ENCODE measurements around the gene ASL. TPM values are rescaled to one million over a fixed set of nuclear protein-coding genes. Genes with fewer than 3 reads are reported as not detected.
"Not testable (repeated sequence)": the region's sequence is repeated elsewhere in the genome, so short reads cannot be mapped to it uniquely, and the experiment has no call there.

ASL gene
- total RNA-seq, 1 donor from 2014 or later = 39.7 TPM

GRCh38 chr7:66125052-66125694, 49.6 kb downstream of the ASL start:
- DNase-seq (ENCODE audit: low read depth) = no peak
- TF ChIP-seq, protein P1, sequence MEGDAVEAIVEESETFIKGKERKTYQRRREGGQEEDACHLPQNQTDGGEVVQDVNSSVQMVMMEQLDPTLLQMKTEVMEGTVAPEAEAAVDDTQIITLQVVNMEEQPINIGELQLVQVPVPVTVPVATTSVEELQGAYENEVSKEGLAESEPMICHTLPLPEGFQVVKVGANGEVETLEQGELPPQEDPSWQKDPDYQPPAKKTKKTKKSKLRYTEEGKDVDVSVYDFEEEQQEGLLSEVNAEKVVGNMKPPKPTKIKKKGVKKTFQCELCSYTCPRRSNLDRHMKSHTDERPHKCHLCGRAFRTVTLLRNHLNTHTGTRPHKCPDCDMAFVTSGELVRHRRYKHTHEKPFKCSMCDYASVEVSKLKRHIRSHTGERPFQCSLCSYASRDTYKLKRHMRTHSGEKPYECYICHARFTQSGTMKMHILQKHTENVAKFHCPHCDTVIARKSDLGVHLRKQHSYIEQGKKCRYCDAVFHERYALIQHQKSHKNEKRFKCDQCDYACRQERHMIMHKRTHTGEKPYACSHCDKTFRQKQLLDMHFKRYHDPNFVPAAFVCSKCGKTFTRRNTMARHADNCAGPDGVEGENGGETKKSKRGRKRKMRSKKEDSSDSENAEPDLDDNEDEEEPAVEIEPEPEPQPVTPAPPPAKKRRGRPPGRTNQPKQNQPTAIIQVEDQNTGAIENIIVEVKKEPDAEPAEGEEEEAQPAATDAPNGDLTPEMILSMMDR (conservative IDR thresholded peaks at IDR 0.05; ENCODE audit: low read depth, low read length) = no peak
- H3K4me3 ChIP-seq (ENCODE audit: low read depth, low read length) = no peak overlapping the region

GRCh38 chr7:66125781-66126352, 50.2 kb downstream of the ASL start:
- not testable (repeated sequence) for H3K4me3 ChIP-seq (ENCODE audit: low read depth, low read length); DNase-seq (ENCODE audit: low read depth)

- not testable (repeated sequence) for H3K4me3 ChIP-seq (ENCODE audit: low read depth, low read length)
Observed at GRCh38 chr7:66127172-66127571, 51.6 kb downstream of the ASL start.

DNA sequence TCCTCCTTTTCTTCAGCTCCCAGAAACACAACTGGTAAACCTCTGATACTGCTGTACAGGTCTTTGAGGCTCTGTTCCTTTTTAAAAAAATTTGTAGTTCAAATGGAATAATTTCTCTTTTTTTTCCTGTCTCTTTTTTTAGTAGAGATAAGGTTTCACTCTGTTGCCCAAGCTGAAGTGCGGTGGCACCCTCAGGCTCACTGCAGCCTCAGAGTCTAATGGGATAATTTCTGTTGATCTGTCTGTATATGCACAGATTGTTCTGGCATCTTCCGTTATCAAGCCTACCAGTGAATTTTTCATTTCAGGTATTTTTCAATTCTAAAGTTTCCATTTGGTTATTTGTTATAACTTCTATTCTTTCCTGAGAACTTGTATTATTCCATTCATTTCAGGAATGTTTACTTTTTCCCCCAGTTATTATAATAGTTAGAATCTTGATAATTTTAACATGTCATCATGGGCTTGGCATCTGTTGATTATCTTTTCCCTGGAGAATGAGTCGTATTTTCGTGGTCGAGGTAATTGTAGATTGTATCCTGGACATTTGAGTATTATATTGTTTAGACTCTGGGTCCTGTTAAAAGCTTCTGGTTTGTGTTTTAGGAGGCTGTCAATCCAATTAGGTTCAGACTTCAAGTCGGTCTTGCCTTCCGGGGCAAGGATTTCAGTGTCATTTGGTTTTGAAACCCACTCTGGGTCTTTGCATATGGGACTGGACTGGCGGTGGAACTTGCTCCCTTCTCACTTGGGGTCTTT, 63.6 kb downstream of the ASL start:
- no peak overlapping the region for H3K4me3 ChIP-seq (ENCODE audit: low read depth, low read length)
- DNase-seq (ENCODE audit: low read depth) = no peak
- TF ChIP-seq, protein P1 (conservative IDR thresholded peaks at IDR 0.05; ENCODE audit: low read depth, low read length) = no peak

More at GRCh38 chr7:66127172-66127571, 51.6 kb downstream of the ASL start:
- DNase-seq (ENCODE audit: low read depth) = not testable (repeated sequence)

- no peak for DNase-seq (ENCODE audit: low read depth)
- H3K4me3 ChIP-seq (ENCODE audit: low read depth, low read length) = no peak overlapping the region
- TF ChIP-seq, protein P1 (conservative IDR thresholded peaks at IDR 0.05; ENCODE audit: low read depth, low read length) = peak; percentile 61
Observed at GRCh38 chr7:66140924-66141323, 65.3 kb downstream of the ASL start.

DNA sequence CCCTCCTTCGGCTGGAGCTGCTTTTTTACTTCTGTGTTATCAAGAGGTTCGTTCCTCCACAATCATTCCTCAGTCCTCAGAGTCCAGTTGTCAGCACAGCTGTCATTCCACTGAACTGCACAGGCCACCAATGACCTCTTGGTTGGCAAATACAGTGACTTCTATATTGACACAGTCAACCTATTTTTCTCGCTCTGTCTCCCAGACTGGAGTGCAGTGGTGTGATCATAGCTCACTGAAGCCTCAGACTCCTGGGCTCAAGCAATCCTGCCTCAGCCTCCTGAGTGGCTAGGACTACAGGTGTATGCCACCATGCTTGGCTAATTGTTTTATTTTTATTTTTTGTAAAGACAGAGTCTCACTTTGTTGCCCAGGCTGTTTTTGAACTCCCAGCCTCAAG, 66.7 kb downstream of the ASL start:
- TF ChIP-seq, protein P1 (conservative IDR thresholded peaks at IDR 0.05; ENCODE audit: low read depth, low read length) = no peak
- no peak for DNase-seq (ENCODE audit: low read depth)
- no peak overlapping the region for H3K4me3 ChIP-seq (ENCODE audit: low read depth, low read length)

GRCh38 chr7:66142996-66143395, 67.4 kb downstream of the ASL start:
- no peak for DNase-seq (ENCODE audit: low read depth)
- TF ChIP-seq, protein P1 (conservative IDR thresholded peaks at IDR 0.05; ENCODE audit: low read depth, low read length) = no peak
- no peak overlapping the region for H3K4me3 ChIP-seq (ENCODE audit: low read depth, low read length)

Other genes starting within 250 kb of the ASL start
- gene VKORC1L1, start 202.7 kb upstream of the ASL start, total RNA-seq = 13.8 and 17.1 TPM in 2 replicates
- gene GUSB, start 93.6 kb upstream of the ASL start, total RNA-seq = 12.1 and 17.7 TPM in 2 replicates
- 26.9 and 47.0 TPM in 2 replicates for gene CRCP, start 39.0 kb downstream of the ASL start, total RNA-seq
- 16.7 and 18.7 TPM in 2 replicates for gene TPST1, start 129.5 kb downstream of the ASL start, total RNA-seq